GM10266 (cell line): Measurements from ENCODE around the gene EIF2A.

Experiments used
- DNase-seq: peaks from one replicate; pipeline ENCODE4 v3.0.0; 2012; ENCODE audit errors: extremely low spot score
- CTCF ChIP-seq: IDR thresholded peaks from 2 replicates; pipeline ENCODE4 v1.5.1; 2012; ENCODE audit warnings: mild to moderate bottlenecking, low read depth; ENCODE audit not compliant: control insufficient read depth, insufficient read depth; ENCODE audit errors: missing control alignments

The EIF2A gene

GRCh38 chr3:150602426-150603152 is 56.0 kb downstream of the EIF2A start:
- no peak for DNase-seq
- TF ChIP-seq CTCF, result no peak

- DNase-seq, result peak; percentile 91
Measured at GRCh38 chr3:150603153-150603979, 56.8 kb downstream of the EIF2A start, which contains the start of gene SELENOT. Gene SELENOT, plus strand, starts transcription at chr3:150603321. Its CDS starts 42 bp downstream, at chr3:150603363.

GRCh38 chr3:150603980-150604319 is 57.4 kb downstream of the EIF2A start:
- TF ChIP-seq CTCF, result no peak
- DNase-seq, result no peak

More at GRCh38 chr3:150603153-150603979, 56.8 kb downstream of the EIF2A start, which contains the start of gene SELENOT:
- TF ChIP-seq CTCF, result no peak

GRCh38 chr3:150605998-150606641 is 59.5 kb downstream of the EIF2A start:
- TF ChIP-seq CTCF, result no peak
- no peak for DNase-seq

- TF ChIP-seq CTCF, result no peak
- no peak for DNase-seq
Measured at GRCh38 chr3:150607267-150608065, 60.9 kb downstream of the EIF2A start.

GRCh38 chr3:150609988-150610387 is 63.4 kb downstream of the EIF2A start:
- TF ChIP-seq CTCF, result no peak
- DNase-seq, result peak; percentile 35
